ENCODE data around the gene PAM. TPM values are rescaled to one million over a fixed set of nuclear protein-coding genes. Genes with fewer than 3 reads are reported as not detected.

The PAM gene
- total RNA-seq, 2 experiments from 2014 or later: 15.1 to 16.1 TPM

DNA sequence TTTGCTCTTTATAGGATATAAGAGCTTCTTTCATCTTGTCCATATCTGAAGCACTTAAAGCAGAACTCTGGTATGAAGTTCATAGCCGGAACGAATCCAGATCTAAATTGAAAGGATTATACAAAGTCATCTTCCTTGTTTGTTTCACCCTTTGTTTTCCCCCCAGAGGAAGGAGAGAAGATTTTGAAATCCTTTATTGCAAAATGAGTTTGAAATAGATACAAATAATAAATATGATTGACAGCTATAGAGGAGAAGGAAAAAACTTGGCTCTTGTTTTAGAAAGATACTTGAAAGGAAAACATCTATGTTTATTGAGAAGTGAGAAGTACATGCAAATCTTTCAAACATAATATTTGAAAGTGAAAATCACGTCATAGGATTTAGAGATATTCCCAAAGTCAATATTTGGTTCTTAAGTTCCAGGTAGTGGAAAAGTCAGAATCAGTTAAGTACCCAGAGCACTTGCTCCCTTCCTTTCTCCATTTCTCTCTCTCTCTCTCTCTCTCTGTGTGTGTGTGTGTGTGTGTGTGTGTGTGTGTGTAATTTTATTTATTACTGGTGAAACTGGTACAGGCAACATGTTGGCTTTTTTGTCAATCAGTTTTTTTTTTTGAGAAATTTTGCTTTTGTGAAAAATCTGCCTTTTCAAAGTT, 27.2 kb downstream of the PAM start:
- no peaks in the 10 kb centered on the region for H3K9me3 Mint-ChIP-seq
- Histone ChIP-seq H3K36me3 (ENCODE audit: insufficient read depth, low read length) (no peaks in the 10 kb centered on the region), H3K4me1 (ENCODE audit: insufficient read depth, low read length) (peaks cover 3% of the 10 kb centered on the region), H3K9me3 (ENCODE audit: control insufficient read depth in 1 of 2, insufficient read depth in 1 of 2, low read length in 2 of 2) (no peaks in the 10 kb centered on the region), H3K27me3 (ENCODE audit: control insufficient read depth in 1 of 2, insufficient read depth in 2 of 2, low read length in 2 of 2) (no peaks in the 10 kb centered on the region), H3K27ac (ENCODE audit: low read depth in 1 of 2, low read length in 2 of 2) (no peak overlapping the region), H3K4me3 (ENCODE audit: low read length) (no peak overlapping the region)
- H3K27ac Mint-ChIP-seq: no peak overlapping the region
- DNase-seq (no peak), ATAC-seq (ENCODE audit: poor library complexity) (no peak)
- H3K4me1 Mint-ChIP-seq (ENCODE audit: low read depth): peaks cover 20% of the 10 kb centered on the region
- H3K4me3 Mint-ChIP-seq: no peak overlapping the region
- H3K36me3 Mint-ChIP-seq (ENCODE audit: low read depth): no peaks in the 10 kb centered on the region
- ChIA-PET POLR2A (interaction anchor here (1.1 to 1.2 kb wide), 2 partner anchors 23 to 338 kb away, joined by 3 to 4 read pairs; partner anchors contain the start of genes GIN1 and PPIP5K2), CTCF (interaction anchor here (1.4 to 2.3 kb wide), 2 partner anchors 17 to 357 kb away, joined by 3 to 12 read pairs; no protein-coding TSS in a partner anchor)
- no peaks in the 10 kb centered on the region for H3K27me3 Mint-ChIP-seq
- no peak for TF ChIP-seq CTCF (IDR thresholded peaks at IDR 0.05)
- intact Hi-C loops (cut with DNase I, micrococcal nuclease): loop anchor here in 1 of 2 experiments (5.0 to 10.0 kb wide), 2 partner anchors 190 to 198 kb away; no protein-coding TSS in a partner anchor

GRCh38 chr5:102787134-102787533, 32.0 kb downstream of the PAM start:
- H3K36me3 Mint-ChIP-seq (ENCODE audit: low read depth): no peaks in the 10 kb centered on the region
- intact Hi-C loops (cut with DNase I, micrococcal nuclease): loop anchor here in 1 of 2 experiments (10.0 kb wide), 1 partner anchor 202 kb away; no protein-coding TSS in a partner anchor
- TF ChIP-seq CTCF (IDR thresholded peaks at IDR 0.05): no peak
- DNase-seq (no peak), ATAC-seq (ENCODE audit: poor library complexity) (no peak)
- H3K36me3 ChIP-seq (ENCODE audit: insufficient read depth, low read length): no peaks in the 10 kb centered on the region
- no peaks in the 10 kb centered on the region for H3K27me3 ChIP-seq (ENCODE audit: control insufficient read depth in 1 of 2, insufficient read depth in 2 of 2, low read length in 2 of 2)
- H3K4me3 Mint-ChIP-seq: no peak overlapping the region
- no peak overlapping the region for H3K27ac ChIP-seq (ENCODE audit: low read depth in 1 of 2, low read length in 2 of 2)
- CTCF ChIA-PET: no interaction called here
- H3K9me3 ChIP-seq (ENCODE audit: control insufficient read depth in 1 of 2, insufficient read depth in 1 of 2, low read length in 2 of 2): no peaks in the 10 kb centered on the region
- no peaks in the 10 kb centered on the region for H3K4me1 Mint-ChIP-seq (ENCODE audit: low read depth)
- no peaks in the 10 kb centered on the region for H3K9me3 Mint-ChIP-seq
- no peaks in the 10 kb centered on the region for H3K27me3 Mint-ChIP-seq
- POLR2A ChIA-PET: interaction anchor here (0.5 kb wide), 1 partner anchor 290 kb away, joined by 4 read pairs; no protein-coding TSS in a partner anchor
- H3K4me3 ChIP-seq (ENCODE audit: low read length): no peak overlapping the region
- no peak overlapping the region for H3K27ac Mint-ChIP-seq
- no peaks in the 10 kb centered on the region for H3K4me1 ChIP-seq (ENCODE audit: insufficient read depth, low read length)

GRCh38 chr5:102788788-102789187, 33.7 kb downstream of the PAM start:
- H3K27ac Mint-ChIP-seq: no peak overlapping the region
- CTCF ChIA-PET: no interaction called here
- no peak for TF ChIP-seq CTCF (IDR thresholded peaks at IDR 0.05)

More at GRCh38 chr5:102788788-102789187, 33.7 kb downstream of the PAM start:
- intact Hi-C loops (cut with DNase I, micrococcal nuclease): loop anchor here in 1 of 2 experiments (10.0 kb wide), 1 partner anchor 204 kb away; no protein-coding TSS in a partner anchor
- ATAC-seq (ENCODE audit: poor library complexity) (no peak), DNase-seq (no peak)
- no peaks in the 10 kb centered on the region for H3K4me1 ChIP-seq (ENCODE audit: insufficient read depth, low read length)
- H3K27me3 Mint-ChIP-seq: no peaks in the 10 kb centered on the region
- no peaks in the 10 kb centered on the region for H3K27me3 ChIP-seq (ENCODE audit: control insufficient read depth in 1 of 2, insufficient read depth in 2 of 2, low read length in 2 of 2)
- H3K9me3 Mint-ChIP-seq: no peaks in the 10 kb centered on the region
- no peaks in the 10 kb centered on the region for H3K36me3 Mint-ChIP-seq (ENCODE audit: low read depth)
- POLR2A ChIA-PET: no interaction called here
- H3K4me3 ChIP-seq (ENCODE audit: low read length): no peak overlapping the region
- no peak overlapping the region for H3K27ac ChIP-seq (ENCODE audit: low read depth in 1 of 2, low read length in 2 of 2)
- H3K9me3 ChIP-seq (ENCODE audit: control insufficient read depth in 1 of 2, insufficient read depth in 1 of 2, low read length in 2 of 2): no peaks in the 10 kb centered on the region
- no peak overlapping the region for H3K4me3 Mint-ChIP-seq
- no peaks in the 10 kb centered on the region for H3K36me3 ChIP-seq (ENCODE audit: insufficient read depth, low read length)
- H3K4me1 Mint-ChIP-seq (ENCODE audit: low read depth): no peaks in the 10 kb centered on the region

Data from CD4-positive, alpha-beta T cell (primary cell).